WTC11 (cell line): Measurements from ENCODE around the gene FPR3. TPM values are rescaled to one million over a fixed set of nuclear protein-coding genes. Genes with fewer than 3 reads are reported as not detected.

ENCODE experiments used
- ATAC-seq: fragments of 200-7000 bp; cut with Tn5 transposase; 2 replicates; pipeline ENCODE4 v1.10.0; 2021; ENCODE audit warnings: mild to moderate bottlenecking, moderate library complexity
- CTCF ChIA-PET: fragments of 300-600 bp; sonication (Branson Sonifier 250); formaldehyde crosslinking; loops from one replicate; lab custom pipeline; 2021; ENCODE audit warnings: antibody characterized with exemption; lab: Charles Lee
- POLR2A ChIA-PET: fragments of 350-600 bp; sonication (Branson Sonifier 250); formaldehyde crosslinking; loops from one replicate; lab custom pipeline; 2021; ENCODE audit warnings: antibody characterized with exemption; lab: Charles Lee
- DNase-seq: peaks from one replicate; pipeline ENCODE4 v3.0.0; 2021; ENCODE audit warnings: low spot score
- H3K27ac Mint-ChIP-seq: 2 replicates; pipeline ENCODE4 v1.8.0; 2021; ENCODE audit warnings: mixed read lengths
- H3K27me3 Mint-ChIP-seq: 2 replicates; pipeline ENCODE4 v1.8.0; 2021; ENCODE audit warnings: low read depth, mild to moderate bottlenecking, moderate library complexity, mixed read lengths
- H3K36me3 Mint-ChIP-seq: 2 replicates; pipeline ENCODE4 v1.8.0; 2021; ENCODE audit warnings: mixed read lengths
- H3K4me1 Mint-ChIP-seq: 2 replicates; pipeline ENCODE4 v1.8.0; 2022; ENCODE audit warnings: mixed read lengths
- H3K4me3 Mint-ChIP-seq: 2 replicates; pipeline ENCODE4 v1.8.0; 2021; ENCODE audit warnings: mild to moderate bottlenecking, moderate library complexity, mixed read lengths
- H3K9me3 Mint-ChIP-seq: 2 replicates; pipeline ENCODE4 v1.8.0; 2021; ENCODE audit warnings: mixed read lengths
- CDX4 ChIP-seq: fragments of 250-450 bp; sonication (Bioruptor Pico); IDR thresholded peaks from 2 replicates; pipeline ENCODE4 v1.9.0; 2021; ENCODE audit warnings: moderate library complexity, mild to moderate bottlenecking, inconsistent platforms, borderline replicate concordance
- CREB1 ChIP-seq: sonication (generic); formaldehyde crosslinking; IDR thresholded peaks from 2 replicates; pipeline ENCODE4 v1.8.0; 2023; ENCODE audit warnings: mild to moderate bottlenecking, missing genetic modification reagents
- GRHL2 ChIP-seq: fragments of 250-450 bp; sonication (Bioruptor Pico); IDR thresholded peaks from 2 replicates; pipeline ENCODE4 v1.8.0; 2022; ENCODE audit warnings: mild to moderate bottlenecking, moderate library complexity; ENCODE audit not compliant: insufficient replicate concordance, severe bottlenecking
- NFE2L1 ChIP-seq: sonication (generic); formaldehyde crosslinking; IDR thresholded peaks from 2 replicates; pipeline ENCODE4 v1.8.1; 2023; ENCODE audit warnings: missing genetic modification reagents
- SMAD4 ChIP-seq: sonication (generic); formaldehyde crosslinking; IDR thresholded peaks from 2 replicates; pipeline ENCODE4 v1.8.0; 2022; ENCODE audit warnings: mild to moderate bottlenecking, missing genetic modification reagents
- SP1 ChIP-seq: sonication (generic); formaldehyde crosslinking; conservative IDR thresholded peaks from 2 replicates; pipeline ENCODE4 v1.8.1; 2022; ENCODE audit warnings: missing genetic modification reagents
- STAT6 ChIP-seq: sonication (generic); formaldehyde crosslinking; conservative IDR thresholded peaks from 2 replicates; pipeline ENCODE4 v1.8.1; 2023; ENCODE audit warnings: mild to moderate bottlenecking, low read depth, missing genetic modification reagents, moderate library complexity
- TCF7 ChIP-seq: sonication (generic); formaldehyde crosslinking; IDR thresholded peaks from 2 replicates; pipeline ENCODE4 v1.8.0; 2022; ENCODE audit warnings: mild to moderate bottlenecking, low read depth, missing genetic modification reagents, moderate library complexity
- USF1 ChIP-seq: sonication (generic); formaldehyde crosslinking; IDR thresholded peaks from 2 replicates; pipeline ENCODE4 v1.8.0; 2022; ENCODE audit warnings: mild to moderate bottlenecking, missing genetic modification reagents
- ZBTB21 ChIP-seq: sonication (generic); formaldehyde crosslinking; IDR thresholded peaks from 2 replicates; pipeline ENCODE4 v1.8.1; 2023; ENCODE audit warnings: mild to moderate bottlenecking, missing genetic modification reagents, borderline replicate concordance
- ZNF138 ChIP-seq: sonication (generic); formaldehyde crosslinking; conservative IDR thresholded peaks from 2 replicates; pipeline ENCODE4 v1.8.1; 2022; ENCODE audit warnings: mild to moderate bottlenecking, moderate library complexity, missing genetic modification reagents
- ZNF263 ChIP-seq: sonication (generic); formaldehyde crosslinking; IDR thresholded peaks from 2 replicates; pipeline ENCODE4 v1.8.1; 2022; ENCODE audit warnings: low read depth, mild to moderate bottlenecking, moderate library complexity, missing genetic modification reagents
- ZNF317 ChIP-seq: sonication (generic); formaldehyde crosslinking; IDR thresholded peaks from 2 replicates; pipeline ENCODE4 v1.8.1; 2023; ENCODE audit warnings: low read depth, mild to moderate bottlenecking, moderate library complexity, missing genetic modification reagents, borderline replicate concordance
- ZNF532 ChIP-seq: fragments of 250-450 bp; sonication (Bioruptor Pico); IDR thresholded peaks from 2 replicates; pipeline ENCODE4 v1.9.0; 2021; ENCODE audit warnings: mild to moderate bottlenecking, borderline replicate concordance
- total RNA-seq: library from RNA; stranded (reverse); gene quantifications from 3 replicates; pipeline ENCODE4 v1.2.3, GENCODE V29; 2021
- TF ChIP-seq, protein P1 (sequence below): sonication (generic); formaldehyde crosslinking; IDR thresholded peaks from 2 replicates; pipeline ENCODE4 v1.8.0; 2023; ENCODE audit warnings: missing genetic modification reagents, mild to moderate bottlenecking, borderline replicate concordance
- TF ChIP-seq, protein P2 (sequence below): sonication (generic); formaldehyde crosslinking; IDR thresholded peaks from 2 replicates; pipeline ENCODE4 v1.8.0; 2022; ENCODE audit warnings: mild to moderate bottlenecking, missing genetic modification reagents
- TF ChIP-seq, protein P3 (sequence below): fragments of 200-600 bp; IDR thresholded peaks from 2 replicates; pipeline ENCODE4 v1.8.0; 2022; ENCODE audit warnings: antibody characterized with exemption

The FPR3 gene
- total RNA-seq, 1 experiment from 2014 or later, result not detected

- H3K36me3 Mint-ChIP-seq, result peaks cover 4% of the 10 kb centered on the region; the same call in 1 of the 2 replicates
- ChIA-PET POLR2A (no interaction called here), CTCF (interaction anchor here (1.0 to 1.5 kb wide), 2 partner anchors 20 to 137 kb away, joined by 4 read pairs; no protein-coding TSS in a partner anchor)
- ATAC-seq (no peak), DNase-seq (no peak)
- TF ChIP-seq, protein P1, sequence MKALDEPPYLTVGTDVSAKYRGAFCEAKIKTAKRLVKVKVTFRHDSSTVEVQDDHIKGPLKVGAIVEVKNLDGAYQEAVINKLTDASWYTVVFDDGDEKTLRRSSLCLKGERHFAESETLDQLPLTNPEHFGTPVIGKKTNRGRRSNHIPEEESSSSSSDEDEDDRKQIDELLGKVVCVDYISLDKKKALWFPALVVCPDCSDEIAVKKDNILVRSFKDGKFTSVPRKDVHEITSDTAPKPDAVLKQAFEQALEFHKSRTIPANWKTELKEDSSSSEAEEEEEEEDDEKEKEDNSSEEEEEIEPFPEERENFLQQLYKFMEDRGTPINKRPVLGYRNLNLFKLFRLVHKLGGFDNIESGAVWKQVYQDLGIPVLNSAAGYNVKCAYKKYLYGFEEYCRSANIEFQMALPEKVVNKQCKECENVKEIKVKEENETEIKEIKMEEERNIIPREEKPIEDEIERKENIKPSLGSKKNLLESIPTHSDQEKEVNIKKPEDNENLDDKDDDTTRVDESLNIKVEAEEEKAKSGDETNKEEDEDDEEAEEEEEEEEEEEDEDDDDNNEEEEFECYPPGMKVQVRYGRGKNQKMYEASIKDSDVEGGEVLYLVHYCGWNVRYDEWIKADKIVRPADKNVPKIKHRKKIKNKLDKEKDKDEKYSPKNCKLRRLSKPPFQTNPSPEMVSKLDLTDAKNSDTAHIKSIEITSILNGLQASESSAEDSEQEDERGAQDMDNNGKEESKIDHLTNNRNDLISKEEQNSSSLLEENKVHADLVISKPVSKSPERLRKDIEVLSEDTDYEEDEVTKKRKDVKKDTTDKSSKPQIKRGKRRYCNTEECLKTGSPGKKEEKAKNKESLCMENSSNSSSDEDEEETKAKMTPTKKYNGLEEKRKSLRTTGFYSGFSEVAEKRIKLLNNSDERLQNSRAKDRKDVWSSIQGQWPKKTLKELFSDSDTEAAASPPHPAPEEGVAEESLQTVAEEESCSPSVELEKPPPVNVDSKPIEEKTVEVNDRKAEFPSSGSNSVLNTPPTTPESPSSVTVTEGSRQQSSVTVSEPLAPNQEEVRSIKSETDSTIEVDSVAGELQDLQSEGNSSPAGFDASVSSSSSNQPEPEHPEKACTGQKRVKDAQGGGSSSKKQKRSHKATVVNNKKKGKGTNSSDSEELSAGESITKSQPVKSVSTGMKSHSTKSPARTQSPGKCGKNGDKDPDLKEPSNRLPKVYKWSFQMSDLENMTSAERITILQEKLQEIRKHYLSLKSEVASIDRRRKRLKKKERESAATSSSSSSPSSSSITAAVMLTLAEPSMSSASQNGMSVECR (CRISPR knock-in tag), result no peak
- TF ChIP-seq SP1 (CRISPR knock-in tag) (no peak), SMAD4 (CRISPR knock-in tag) (no peak), ZNF263 (CRISPR knock-in tag) (no peak), TCF7 (CRISPR knock-in tag) (no peak), USF1 (CRISPR knock-in tag) (no peak), ZNF317 (CRISPR knock-in tag) (no peak), ZNF532 (CRISPR knock-in tag) (no peak), CREB1 (CRISPR knock-in tag) (no peak), GRHL2 (CRISPR knock-in tag) (no peak), ZNF138 (no peak), STAT6 (no peak), NFE2L1 (no peak), ZBTB21 (CRISPR knock-in tag) (no peak), CDX4 (CRISPR knock-in tag) (no peak)
- TF ChIP-seq, protein P2, sequence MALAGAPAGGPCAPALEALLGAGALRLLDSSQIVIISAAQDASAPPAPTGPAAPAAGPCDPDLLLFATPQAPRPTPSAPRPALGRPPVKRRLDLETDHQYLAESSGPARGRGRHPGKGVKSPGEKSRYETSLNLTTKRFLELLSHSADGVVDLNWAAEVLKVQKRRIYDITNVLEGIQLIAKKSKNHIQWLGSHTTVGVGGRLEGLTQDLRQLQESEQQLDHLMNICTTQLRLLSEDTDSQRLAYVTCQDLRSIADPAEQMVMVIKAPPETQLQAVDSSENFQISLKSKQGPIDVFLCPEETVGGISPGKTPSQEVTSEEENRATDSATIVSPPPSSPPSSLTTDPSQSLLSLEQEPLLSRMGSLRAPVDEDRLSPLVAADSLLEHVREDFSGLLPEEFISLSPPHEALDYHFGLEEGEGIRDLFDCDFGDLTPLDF (CRISPR knock-in tag), result no peak
- TF ChIP-seq, protein P3, sequence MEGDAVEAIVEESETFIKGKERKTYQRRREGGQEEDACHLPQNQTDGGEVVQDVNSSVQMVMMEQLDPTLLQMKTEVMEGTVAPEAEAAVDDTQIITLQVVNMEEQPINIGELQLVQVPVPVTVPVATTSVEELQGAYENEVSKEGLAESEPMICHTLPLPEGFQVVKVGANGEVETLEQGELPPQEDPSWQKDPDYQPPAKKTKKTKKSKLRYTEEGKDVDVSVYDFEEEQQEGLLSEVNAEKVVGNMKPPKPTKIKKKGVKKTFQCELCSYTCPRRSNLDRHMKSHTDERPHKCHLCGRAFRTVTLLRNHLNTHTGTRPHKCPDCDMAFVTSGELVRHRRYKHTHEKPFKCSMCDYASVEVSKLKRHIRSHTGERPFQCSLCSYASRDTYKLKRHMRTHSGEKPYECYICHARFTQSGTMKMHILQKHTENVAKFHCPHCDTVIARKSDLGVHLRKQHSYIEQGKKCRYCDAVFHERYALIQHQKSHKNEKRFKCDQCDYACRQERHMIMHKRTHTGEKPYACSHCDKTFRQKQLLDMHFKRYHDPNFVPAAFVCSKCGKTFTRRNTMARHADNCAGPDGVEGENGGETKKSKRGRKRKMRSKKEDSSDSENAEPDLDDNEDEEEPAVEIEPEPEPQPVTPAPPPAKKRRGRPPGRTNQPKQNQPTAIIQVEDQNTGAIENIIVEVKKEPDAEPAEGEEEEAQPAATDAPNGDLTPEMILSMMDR, result no peak
- H3K27me3 Mint-ChIP-seq, result peaks cover 3% of the 10 kb centered on the region; the same call in 1 of the 2 replicates
- no peak overlapping the region for H3K4me3 Mint-ChIP-seq
- H3K9me3 Mint-ChIP-seq, result peaks cover 32% of the 10 kb centered on the region
- H3K27ac Mint-ChIP-seq, result no peak overlapping the region
- H3K4me1 Mint-ChIP-seq, result no peaks in the 10 kb centered on the region
Measured at GRCh38 chr19:51798062-51798461, 3.1 kb downstream of the FPR3 start.
